Esophagus muscularis mucosa (tissue), 4 donors: ENCODE results near the gene DOLPP1. TPM values are rescaled to one million over a fixed set of nuclear protein-coding genes. Genes with fewer than 3 reads are reported as not detected.

Experiments used
- DNase-seq: peaks from one replicate; pipeline ENCODE4 v3.0.0-alpha.2; 2017; ENCODE audit errors: extremely low spot score
- H3K27ac ChIP-seq, 4 donors: fragments of 200-600 bp; sonication (generic); replicated peaks in 1 of 4; 1 replicate in 3 of 4; 2 replicates in 1 of 4; pipeline ENCODE4 v1.5.1; 2016 to 2019; ENCODE audit warnings: mild to moderate bottlenecking in 1 of 4
- H3K27me3 ChIP-seq, 4 donors: fragments of 200-600 bp; sonication (generic); one replicate each; pipeline versions ENCODE4 v1.5.1 to v1.6.0; 2016 to 2019
- H3K36me3 ChIP-seq, 4 donors: fragments of 200-600 bp; sonication (generic); one replicate each; pipeline ENCODE4 v1.5.1; 2016 to 2019
- H3K4me1 ChIP-seq, 4 donors: fragments of 200-600 bp; sonication (generic); one replicate each; pipeline ENCODE4 v1.5.1; 2016 to 2019
- H3K4me3 ChIP-seq, 4 donors: fragments of 200-600 bp; sonication (generic); 1 replicate in 2 of 4; 2 replicates in 2 of 4; pipeline ENCODE4 v1.5.1; 2016 to 2019; ENCODE audit warnings: mild to moderate bottlenecking in 4 of 4, moderate library complexity in 1 of 4
- H3K9me3 ChIP-seq, 4 donors: fragments of 200-600 bp; sonication (generic); 1 replicate in 3 of 4; 2 replicates in 1 of 4; pipeline ENCODE4 v1.5.1; 2016 to 2019
- EP300 ChIP-seq: sonication (generic); formaldehyde crosslinking; IDR thresholded peaks from one replicate; pipeline ENCODE4 v1.6.1; 2017; ENCODE audit warnings: antibody characterized with exemption
- POLR2A ChIP-seq: fragments of 450-650 bp; IDR thresholded peaks from one replicate; pipeline ENCODE4 v1.6.1; 2017; ENCODE audit warnings: antibody characterized with exemption, moderate library complexity, mild to moderate bottlenecking, low read depth
- POLR2AphosphoS5 ChIP-seq, 2 donors: sonication (generic); formaldehyde crosslinking; IDR thresholded peaks; one replicate each; pipeline ENCODE4 v1.6.1; 2017; ENCODE audit warnings: antibody characterized with exemption in 2 of 2
- WGBS: methylation state at CpG from one replicate; pipeline ENCODE4 v1.1.5; 2018; 5-methylcytosine and 5-hydroxymethylcytosine counted together
- intact Hi-C: fragments of 100-400 bp; cut with DNase I; formaldehyde crosslinking; loops from one replicate; pipeline ENCODE4 v1.15.1; 2023
- total RNA-seq, 4 donors: library from RNA; depleted of rRNA; stranded (reverse); fragments of >200 nt; gene quantifications; one replicate each; pipeline versions ENCODE4 v1.1.0 to v1.2.1, GENCODE V29; 2016
- TF ChIP-seq, protein P1 (sequence below), 3 experiments: fragments of 200-600 bp in 2 of 3; fragments of 450-650 bp in 1 of 3; sonication (generic) in 2 of 3; IDR thresholded peaks; one replicate each; pipeline ENCODE4 v1.5.1; 2017 to 2019; ENCODE audit warnings: antibody characterized with exemption in 3 of 3, mild to moderate bottlenecking in 2 of 3, moderate library complexity in 1 of 3

DOLPP1 gene
- total RNA-seq, 4 donors from 2014 or later, result 3.0 to 5.5 (median 4.3) TPM

DNA sequence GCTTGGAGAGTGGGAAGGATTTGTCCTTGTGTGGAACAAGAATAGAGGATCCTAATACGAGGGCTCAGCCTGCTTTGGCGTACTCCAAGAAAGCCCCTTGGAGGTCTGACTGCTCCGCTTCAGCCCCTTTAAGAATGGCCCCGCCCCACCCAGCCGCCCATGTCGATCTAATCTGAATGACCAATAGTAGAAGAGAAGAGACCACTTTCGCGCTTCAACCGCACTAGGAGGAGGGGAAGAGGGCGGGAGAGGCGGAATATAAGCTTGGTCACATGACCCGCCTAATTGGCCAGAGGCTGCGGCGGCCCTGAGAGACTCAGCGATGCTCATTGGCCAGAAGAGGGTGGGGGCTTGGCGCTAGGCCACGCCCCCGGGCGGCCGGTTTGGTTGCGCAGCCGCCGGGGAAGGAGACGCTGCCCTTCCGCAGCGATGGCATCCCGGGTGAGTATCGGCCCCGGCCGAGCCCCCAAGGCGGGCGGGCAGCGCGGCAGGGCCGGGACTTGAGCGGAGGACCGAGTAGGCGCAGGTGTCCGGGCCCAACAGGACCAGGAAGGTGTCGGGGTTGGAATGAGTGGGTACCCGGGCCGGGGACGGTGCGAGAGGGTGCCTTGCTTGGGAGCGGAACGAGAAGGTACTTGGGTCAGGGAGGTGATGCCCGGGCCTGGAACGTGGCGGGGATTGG is 44.5 kb upstream of the DOLPP1 start, which contains the start of gene MIGA2:
MIGA2 (plus strand) TSS at position 386 of the 682 bp plus-strand sequence. CDS start 3,969 bp downstream, outside the sequence.
- intact Hi-C loops, result loop anchor here (5.0 kb wide), 1 partner anchor 41 kb away; no protein-coding TSS in a partner anchor
- H3K4me3 ChIP-seq, result peak within 1 kb of the TSS; percentile 79 to 99 (median 88)
- TF ChIP-seq POLR2A (peak; percentile 75), POLR2AphosphoS5 (IDR thresholded peaks at IDR 0.05) (peak; percentile 94 to 97), EP300 (no peak)
- TF ChIP-seq, protein P1, sequence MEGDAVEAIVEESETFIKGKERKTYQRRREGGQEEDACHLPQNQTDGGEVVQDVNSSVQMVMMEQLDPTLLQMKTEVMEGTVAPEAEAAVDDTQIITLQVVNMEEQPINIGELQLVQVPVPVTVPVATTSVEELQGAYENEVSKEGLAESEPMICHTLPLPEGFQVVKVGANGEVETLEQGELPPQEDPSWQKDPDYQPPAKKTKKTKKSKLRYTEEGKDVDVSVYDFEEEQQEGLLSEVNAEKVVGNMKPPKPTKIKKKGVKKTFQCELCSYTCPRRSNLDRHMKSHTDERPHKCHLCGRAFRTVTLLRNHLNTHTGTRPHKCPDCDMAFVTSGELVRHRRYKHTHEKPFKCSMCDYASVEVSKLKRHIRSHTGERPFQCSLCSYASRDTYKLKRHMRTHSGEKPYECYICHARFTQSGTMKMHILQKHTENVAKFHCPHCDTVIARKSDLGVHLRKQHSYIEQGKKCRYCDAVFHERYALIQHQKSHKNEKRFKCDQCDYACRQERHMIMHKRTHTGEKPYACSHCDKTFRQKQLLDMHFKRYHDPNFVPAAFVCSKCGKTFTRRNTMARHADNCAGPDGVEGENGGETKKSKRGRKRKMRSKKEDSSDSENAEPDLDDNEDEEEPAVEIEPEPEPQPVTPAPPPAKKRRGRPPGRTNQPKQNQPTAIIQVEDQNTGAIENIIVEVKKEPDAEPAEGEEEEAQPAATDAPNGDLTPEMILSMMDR (IDR thresholded peaks at IDR 0.05), result peak in 1 of 3 experiments; percentile 37
- H3K9me3 ChIP-seq, result no peaks in the 10 kb centered on the region
- H3K27ac ChIP-seq, result peak within 1 kb of the TSS; percentile 82 to 91 (median 88)
- H3K36me3 ChIP-seq, result peaks cover 0 to 11% (median 10%) of the 10 kb centered on the region in 4 donors
- WGBS, result 0% methylated on average over 34 of the region's 49 CpGs
- DNase-seq, result peak; percentile 99
- H3K27me3 ChIP-seq, result no peaks in the 10 kb centered on the region
- H3K4me1 ChIP-seq, result peaks cover 22 to 48% (median 33%) of the 10 kb centered on the region in 4 donors

DNA sequence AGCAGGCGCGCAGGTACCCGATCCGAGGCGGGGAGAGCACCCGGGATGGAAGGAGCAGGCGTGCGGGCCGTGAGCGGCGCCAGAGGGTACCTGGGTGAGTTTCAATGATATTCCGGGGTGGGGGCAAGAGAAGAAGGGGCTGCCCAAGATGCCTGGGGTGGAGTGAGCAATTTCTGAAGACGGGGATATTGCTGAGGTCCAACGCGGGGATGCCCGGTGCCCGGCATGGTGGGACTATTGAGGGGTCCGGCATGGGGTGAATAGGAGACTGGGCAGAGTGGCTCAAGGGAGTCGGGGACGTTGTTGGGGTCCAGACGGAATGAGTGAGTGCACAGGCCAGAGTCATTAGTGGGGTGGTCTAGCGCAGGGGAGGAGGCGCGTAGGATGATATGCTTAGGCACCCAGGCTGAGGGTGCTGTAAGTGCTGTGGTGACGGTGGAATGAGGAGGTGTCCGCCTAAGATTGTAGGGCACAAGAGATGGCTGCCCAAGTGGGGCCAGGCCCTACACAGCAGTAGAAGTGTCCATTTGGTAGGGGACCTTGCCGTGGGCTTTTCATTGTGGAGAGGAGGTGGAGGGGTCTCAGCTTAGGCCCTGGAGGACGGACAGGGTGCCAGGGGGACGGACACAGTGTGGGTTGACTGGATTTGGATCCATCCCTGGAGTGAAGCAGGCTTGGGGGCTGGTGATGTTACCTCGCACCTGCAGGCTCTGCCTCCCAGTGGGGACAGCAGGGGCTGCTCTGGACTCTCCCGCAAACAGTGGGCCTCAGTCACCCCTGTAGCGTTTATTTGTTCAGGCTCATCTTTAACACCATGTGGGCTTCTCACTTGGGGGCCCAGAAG is 43.8 kb upstream of the DOLPP1 start:
- H3K4me3 ChIP-seq, result peak overlapping the region; percentile 79 to 99 (median 88)
- WGBS, result 6% methylated on average over 24 of the region's 32 CpGs
- no peak for DNase-seq
- no peaks in the 10 kb centered on the region for H3K9me3 ChIP-seq
- peaks cover 22 to 48% (median 33%) of the 10 kb centered on the region in 4 donors for H3K4me1 ChIP-seq
- TF ChIP-seq EP300 (no peak), POLR2AphosphoS5 (IDR thresholded peaks at IDR 0.05) (no peak), POLR2A (no peak)
- TF ChIP-seq, protein P1 (IDR thresholded peaks at IDR 0.05), result no peak
- H3K27me3 ChIP-seq, result no peaks in the 10 kb centered on the region
- H3K36me3 ChIP-seq, result peaks cover 3 to 19% (median 18%) of the 10 kb centered on the region in 4 donors
- peak overlapping the region; percentile 82 to 91 (median 88) for H3K27ac ChIP-seq
- intact Hi-C loops, result loop anchor here (5.0 kb wide), 1 partner anchor 40 kb away; no protein-coding TSS in a partner anchor

DNA sequence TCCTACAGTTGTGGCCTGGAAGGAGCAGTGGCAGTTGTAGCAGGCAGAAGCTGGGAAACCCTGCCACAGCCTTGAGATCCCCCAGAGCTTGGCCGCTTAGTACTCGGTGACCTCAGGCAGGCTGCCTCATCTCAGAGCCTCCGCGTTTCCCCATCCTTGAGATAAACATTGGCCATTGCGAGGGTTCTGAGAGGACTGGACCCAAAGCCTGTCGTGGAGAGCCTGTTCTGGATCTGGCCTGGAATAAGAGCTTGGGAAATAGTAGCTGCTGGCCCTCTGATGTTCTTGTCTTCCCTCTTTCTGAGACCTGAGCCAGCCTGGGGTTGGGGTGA is 43.2 kb upstream of the DOLPP1 start:
- intact Hi-C loops, result loop anchor here (5.0 kb wide), 1 partner anchor 40 kb away; no protein-coding TSS in a partner anchor
- no peak for TF ChIP-seq POLR2A
- TF ChIP-seq, protein P1 (IDR thresholded peaks at IDR 0.05), result no peak
- no peak for TF ChIP-seq EP300
- TF ChIP-seq POLR2AphosphoS5 (IDR thresholded peaks at IDR 0.05), result peak; percentile 9 to 11
- Histone ChIP-seq H3K4me3 (peak overlapping the region; percentile 79 to 99 (median 88)), H3K9me3 (no peaks in the 10 kb centered on the region), H3K27me3 (no peaks in the 10 kb centered on the region), H3K36me3 (peaks cover 8 to 25% (median 24%) of the 10 kb centered on the region in 4 donors), H3K4me1 (peaks cover 22 to 48% (median 33%) of the 10 kb centered on the region in 4 donors), H3K27ac (peak overlapping the region; percentile 82 to 91 (median 88))
- DNase-seq, result no peak
- WGBS, result 12% methylated on average over 3 of the region's 6 CpGs

DNA sequence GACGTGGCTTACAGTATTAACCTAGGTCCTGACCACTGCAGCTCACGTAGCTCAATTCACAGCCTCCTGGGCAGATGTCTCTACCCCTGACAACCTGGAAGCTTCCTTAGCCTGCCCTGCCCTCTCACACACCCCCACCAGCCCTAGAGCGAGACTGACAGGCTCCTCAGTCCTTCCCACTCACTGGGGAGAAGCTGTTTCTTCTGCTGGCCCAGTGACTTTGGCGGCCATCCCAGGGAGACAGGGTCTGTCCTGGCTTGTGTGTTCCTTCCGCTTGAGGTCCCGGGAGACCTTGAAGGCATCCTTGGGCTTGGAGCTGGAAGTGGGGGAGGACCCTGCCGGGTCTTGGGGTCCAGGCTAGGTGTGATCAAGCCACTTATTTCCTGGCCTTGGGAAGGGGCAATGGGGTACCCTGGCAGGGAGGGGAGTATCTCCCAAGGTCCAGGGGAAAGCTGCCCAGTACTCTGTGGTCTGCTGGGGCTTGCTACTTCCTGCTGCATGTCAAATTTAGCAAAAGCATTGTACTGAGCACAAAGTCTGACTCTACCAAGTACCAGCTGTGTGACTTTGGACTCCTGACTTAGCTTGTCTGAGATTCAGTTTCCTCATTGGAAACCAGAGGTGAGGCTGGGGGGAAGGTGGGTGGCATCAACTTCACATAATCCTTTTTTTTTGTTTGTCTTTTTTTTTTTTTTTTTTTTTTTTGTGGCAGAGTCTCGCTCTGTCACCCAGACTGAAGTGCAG is 42.6 kb upstream of the DOLPP1 start:
- peak overlapping the region; percentile 79 to 99 (median 88) for H3K4me3 ChIP-seq
- peak overlapping the region; percentile 82 to 91 (median 88) for H3K27ac ChIP-seq
- H3K27me3 ChIP-seq, result no peaks in the 10 kb centered on the region
- 72% methylated on average over 8 of the region's 8 CpGs for WGBS
- H3K36me3 ChIP-seq, result peaks cover 10 to 30% (median 29%) of the 10 kb centered on the region in 4 donors
- no peak for DNase-seq
- intact Hi-C loops, result loop anchor here (5.0 kb wide), 1 partner anchor 39 kb away; no protein-coding TSS in a partner anchor
- H3K4me1 ChIP-seq, result peaks cover 22 to 48% (median 33%) of the 10 kb centered on the region in 4 donors
- H3K9me3 ChIP-seq, result no peaks in the 10 kb centered on the region
- TF ChIP-seq, protein P1 (IDR thresholded peaks at IDR 0.05), result no peak
- TF ChIP-seq POLR2AphosphoS5 (IDR thresholded peaks at IDR 0.05), result no peak
- no peak for TF ChIP-seq POLR2A
- no peak for TF ChIP-seq EP300
